Loucy (cell line): Measurements from ENCODE around the gene PARVB.

Experiments
- CTCF ChIP-seq: fragments of 200-600 bp; sonication (generic); conservative IDR thresholded peaks from 2 replicates; pipeline ENCODE4 v1.5.1; 2014; ENCODE audit warnings: mild to moderate bottlenecking, antibody characterized with exemption, low read length
- EZH2phosphoT487 ChIP-seq: fragments of 200-600 bp; IDR thresholded peaks from 2 replicates; pipeline ENCODE4 v1.6.1; 2018; ENCODE audit warnings: antibody characterized with exemption, mild to moderate bottlenecking, moderate library complexity, borderline replicate concordance

DNA sequence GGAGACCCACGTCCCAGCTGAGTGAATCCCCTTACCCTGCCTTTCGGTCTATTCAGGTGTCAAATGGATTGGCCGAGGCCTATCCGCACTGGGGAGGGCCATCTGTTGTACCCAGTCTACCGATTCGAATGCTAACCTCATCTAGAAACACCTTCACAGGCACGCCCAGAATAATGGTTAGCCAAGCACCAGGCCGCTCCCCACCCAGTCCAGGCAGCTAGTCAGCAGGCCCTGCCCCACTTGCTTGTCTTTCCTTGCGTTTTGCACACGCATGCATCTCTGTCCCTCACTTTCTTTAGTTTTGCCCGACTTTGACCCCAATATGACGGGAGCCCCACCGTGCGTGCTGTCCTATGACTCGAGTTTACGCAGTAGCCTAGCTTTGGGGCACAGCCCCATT, 31.7 kb downstream of the PARVB start:
- TF ChIP-seq EZH2phosphoT487 (no peak), CTCF (no peak)
